GM23338 (cell line): ENCODE data around the gene ZNF385B.

Experiments
- CREB1 ChIP-seq: fragments of 250-450 bp; sonication (Bioruptor Pico); IDR thresholded peaks from 2 replicates; pipeline ENCODE4 v1.5.0; 2020; ENCODE audit warnings: low read depth, mild to moderate bottlenecking, moderate library complexity
- EZH2 ChIP-seq: fragments of 200-600 bp; sonication (generic); IDR thresholded peaks from one replicate; pipeline ENCODE4 v1.8.0; 2017; ENCODE audit warnings: antibody characterized with exemption, mild to moderate bottlenecking, low read depth; ENCODE audit not compliant: unreplicated experiment
- EZH2phosphoT487 ChIP-seq: fragments of 200-600 bp; sonication (generic); IDR thresholded peaks from one replicate; pipeline ENCODE4 v1.8.1; 2018; ENCODE audit warnings: antibody characterized with exemption; ENCODE audit not compliant: unreplicated experiment
- JUNB ChIP-seq: IDR thresholded peaks from one replicate; pipeline ENCODE4 v1.6.1; 2016; ENCODE audit warnings: antibody characterized with exemption; ENCODE audit not compliant: unreplicated experiment
- NANOG ChIP-seq: IDR thresholded peaks from 2 replicates; pipeline ENCODE4 v1.6.1; 2016; ENCODE audit warnings: antibody characterized with exemption, borderline replicate concordance
- POLR2AphosphoS5 ChIP-seq: IDR thresholded peaks from 2 replicates; pipeline ENCODE4 v1.6.1; 2016; ENCODE audit warnings: antibody characterized with exemption, low read depth
- STAT1 ChIP-seq: IDR thresholded peaks from one replicate; pipeline ENCODE4 v1.6.1; 2016; ENCODE audit warnings: antibody characterized with exemption; ENCODE audit not compliant: unreplicated experiment
- ZNF114 ChIP-seq: fragments of 250-450 bp; sonication (Bioruptor Pico); IDR thresholded peaks from 2 replicates; pipeline ENCODE4 v1.5.0; 2020; ENCODE audit warnings: mild to moderate bottlenecking, moderate library complexity
- TF ChIP-seq, protein P1 (sequence below), 2 experiments: fragments of 200-600 bp in 1 of 2; sonication (generic) in 1 of 2; conservative IDR thresholded peaks; 2 replicates each; pipeline versions ENCODE4 v1.5.1 to v1.6.1; 2016 to 2017; ENCODE audit warnings: antibody characterized with exemption in 2 of 2, low read depth in 2 of 2, mild to moderate bottlenecking in 2 of 2, moderate library complexity in 1 of 2
- TF ChIP-seq, protein P2 (sequence below): IDR thresholded peaks from one replicate; pipeline ENCODE4 v1.6.1; 2018; ENCODE audit warnings: antibody characterized with exemption; ENCODE audit not compliant: unreplicated experiment
- TF ChIP-seq, protein P3 (sequence below): IDR thresholded peaks from 2 replicates; pipeline ENCODE4 v1.6.1; 2016; ENCODE audit warnings: antibody characterized with exemption

DNA sequence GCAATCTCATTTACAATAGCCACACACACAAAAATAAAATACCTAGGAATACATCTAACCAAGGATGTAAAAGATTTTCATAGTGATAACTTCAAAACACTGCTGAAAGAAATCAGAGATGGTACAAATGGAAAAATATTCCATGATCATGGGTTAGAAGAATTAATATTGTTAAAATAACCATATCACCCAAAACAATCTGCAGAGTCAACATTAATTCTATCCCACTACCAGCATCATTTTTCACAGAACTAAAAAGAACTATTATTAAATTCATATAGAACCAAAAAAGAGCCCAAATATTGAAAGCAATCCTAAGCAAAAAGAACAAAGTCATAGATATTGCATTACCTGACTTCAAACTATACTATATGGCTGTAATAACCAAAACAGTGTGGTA is 50.4 kb downstream of the ZNF385B start:
- TF ChIP-seq, protein P1, sequence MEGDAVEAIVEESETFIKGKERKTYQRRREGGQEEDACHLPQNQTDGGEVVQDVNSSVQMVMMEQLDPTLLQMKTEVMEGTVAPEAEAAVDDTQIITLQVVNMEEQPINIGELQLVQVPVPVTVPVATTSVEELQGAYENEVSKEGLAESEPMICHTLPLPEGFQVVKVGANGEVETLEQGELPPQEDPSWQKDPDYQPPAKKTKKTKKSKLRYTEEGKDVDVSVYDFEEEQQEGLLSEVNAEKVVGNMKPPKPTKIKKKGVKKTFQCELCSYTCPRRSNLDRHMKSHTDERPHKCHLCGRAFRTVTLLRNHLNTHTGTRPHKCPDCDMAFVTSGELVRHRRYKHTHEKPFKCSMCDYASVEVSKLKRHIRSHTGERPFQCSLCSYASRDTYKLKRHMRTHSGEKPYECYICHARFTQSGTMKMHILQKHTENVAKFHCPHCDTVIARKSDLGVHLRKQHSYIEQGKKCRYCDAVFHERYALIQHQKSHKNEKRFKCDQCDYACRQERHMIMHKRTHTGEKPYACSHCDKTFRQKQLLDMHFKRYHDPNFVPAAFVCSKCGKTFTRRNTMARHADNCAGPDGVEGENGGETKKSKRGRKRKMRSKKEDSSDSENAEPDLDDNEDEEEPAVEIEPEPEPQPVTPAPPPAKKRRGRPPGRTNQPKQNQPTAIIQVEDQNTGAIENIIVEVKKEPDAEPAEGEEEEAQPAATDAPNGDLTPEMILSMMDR (conservative IDR thresholded peaks at IDR 0.05; ENCODE audit: low read depth in 2 of 2) = no peak
- no peak for TF ChIP-seq JUNB
- TF ChIP-seq EZH2 = no peak
- TF ChIP-seq POLR2AphosphoS5 = no peak
- TF ChIP-seq EZH2phosphoT487 = no peak
- TF ChIP-seq STAT1 = no peak
- no peak for TF ChIP-seq CREB1
- TF ChIP-seq, protein P2, sequence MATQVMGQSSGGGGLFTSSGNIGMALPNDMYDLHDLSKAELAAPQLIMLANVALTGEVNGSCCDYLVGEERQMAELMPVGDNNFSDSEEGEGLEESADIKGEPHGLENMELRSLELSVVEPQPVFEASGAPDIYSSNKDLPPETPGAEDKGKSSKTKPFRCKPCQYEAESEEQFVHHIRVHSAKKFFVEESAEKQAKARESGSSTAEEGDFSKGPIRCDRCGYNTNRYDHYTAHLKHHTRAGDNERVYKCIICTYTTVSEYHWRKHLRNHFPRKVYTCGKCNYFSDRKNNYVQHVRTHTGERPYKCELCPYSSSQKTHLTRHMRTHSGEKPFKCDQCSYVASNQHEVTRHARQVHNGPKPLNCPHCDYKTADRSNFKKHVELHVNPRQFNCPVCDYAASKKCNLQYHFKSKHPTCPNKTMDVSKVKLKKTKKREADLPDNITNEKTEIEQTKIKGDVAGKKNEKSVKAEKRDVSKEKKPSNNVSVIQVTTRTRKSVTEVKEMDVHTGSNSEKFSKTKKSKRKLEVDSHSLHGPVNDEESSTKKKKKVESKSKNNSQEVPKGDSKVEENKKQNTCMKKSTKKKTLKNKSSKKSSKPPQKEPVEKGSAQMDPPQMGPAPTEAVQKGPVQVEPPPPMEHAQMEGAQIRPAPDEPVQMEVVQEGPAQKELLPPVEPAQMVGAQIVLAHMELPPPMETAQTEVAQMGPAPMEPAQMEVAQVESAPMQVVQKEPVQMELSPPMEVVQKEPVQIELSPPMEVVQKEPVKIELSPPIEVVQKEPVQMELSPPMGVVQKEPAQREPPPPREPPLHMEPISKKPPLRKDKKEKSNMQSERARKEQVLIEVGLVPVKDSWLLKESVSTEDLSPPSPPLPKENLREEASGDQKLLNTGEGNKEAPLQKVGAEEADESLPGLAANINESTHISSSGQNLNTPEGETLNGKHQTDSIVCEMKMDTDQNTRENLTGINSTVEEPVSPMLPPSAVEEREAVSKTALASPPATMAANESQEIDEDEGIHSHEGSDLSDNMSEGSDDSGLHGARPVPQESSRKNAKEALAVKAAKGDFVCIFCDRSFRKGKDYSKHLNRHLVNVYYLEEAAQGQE = no peak
- TF ChIP-seq ZNF114 (CRISPR knock-in tag) = no peak
- TF ChIP-seq, protein P3, sequence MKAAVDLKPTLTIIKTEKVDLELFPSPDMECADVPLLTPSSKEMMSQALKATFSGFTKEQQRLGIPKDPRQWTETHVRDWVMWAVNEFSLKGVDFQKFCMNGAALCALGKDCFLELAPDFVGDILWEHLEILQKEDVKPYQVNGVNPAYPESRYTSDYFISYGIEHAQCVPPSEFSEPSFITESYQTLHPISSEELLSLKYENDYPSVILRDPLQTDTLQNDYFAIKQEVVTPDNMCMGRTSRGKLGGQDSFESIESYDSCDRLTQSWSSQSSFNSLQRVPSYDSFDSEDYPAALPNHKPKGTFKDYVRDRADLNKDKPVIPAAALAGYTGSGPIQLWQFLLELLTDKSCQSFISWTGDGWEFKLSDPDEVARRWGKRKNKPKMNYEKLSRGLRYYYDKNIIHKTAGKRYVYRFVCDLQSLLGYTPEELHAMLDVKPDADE = no peak
- TF ChIP-seq NANOG = no peak
